Endothelial cell of umbilical vein (primary cell): ENCODE measurements around the gene L3MBTL3. TPM values are rescaled to one million over a fixed set of nuclear protein-coding genes. Genes with fewer than 3 reads are reported as not detected.

Source experiments
- BruUV-seq: library from RNA; stranded (reverse); fragments of 400-500 nt; replicated peaks from 2 replicates; lab custom pipeline; 2021; lab: Mats Ljungman, UMichigan
- CTCF ChIA-PET: fragments of 300-600, 350-600 bp; sonication (Branson Sonifier 250); formaldehyde crosslinking; loops from one replicate; lab custom pipeline; 2021; ENCODE audit warnings: antibody characterized with exemption, inconsistent platforms; lab: Charles Lee
- POLR2A ChIA-PET: fragments of 300-600, 350-600 bp; sonication (Branson Sonifier 250); formaldehyde crosslinking; loops from one replicate; lab custom pipeline; 2021; ENCODE audit warnings: antibody characterized with exemption, inconsistent platforms; lab: Charles Lee
- DNase-seq: peaks from one replicate; pipeline ENCODE4 v3.0.0-alpha.2; 2011; ENCODE audit warnings: low read depth, low spot score
- FAIRE-seq: peaks from 2 replicates; lab custom pipeline; 2011; peaks lifted over from hg19 to GRCh38; lab: Jason Lieb, UNC
- H2AFZ ChIP-seq: 2 replicates; pipeline ENCODE4 v1.6.0; 2012; ENCODE audit warnings: low read depth, low read length, control low read depth, inconsistent platforms
- H3K27ac ChIP-seq: 2 replicates; pipeline ENCODE4 v1.5.1; 2011; ENCODE audit warnings: low read depth, mild to moderate bottlenecking, control low read depth, low read length, moderate library complexity; ENCODE audit not compliant: insufficient read depth
- H3K27me3 ChIP-seq, 2 experiments: 2 replicates each; pipeline versions ENCODE4 v1.6.0 to v1.6.1; 2011; ENCODE audit warnings: low read length in 2 of 2, mixed read lengths in 1 of 2; ENCODE audit not compliant: control insufficient read depth in 2 of 2, insufficient read depth in 2 of 2
- H3K36me3 ChIP-seq, 2 experiments: 2 replicates in 1 of 2; 3 replicates in 1 of 2; pipeline ENCODE4 v1.5.1; 2011; ENCODE audit warnings: low read length in 2 of 2, mild to moderate bottlenecking in 1 of 2, moderate library complexity in 1 of 2; ENCODE audit not compliant: control insufficient read depth in 2 of 2, insufficient read depth in 2 of 2; ENCODE audit errors: extremely low read depth in 1 of 2
- H3K4me1 ChIP-seq: 3 replicates; pipeline ENCODE4 v1.5.1; 2011; ENCODE audit warnings: mild to moderate bottlenecking, low read length; ENCODE audit not compliant: control insufficient read depth, insufficient read depth; ENCODE audit errors: extremely low read depth
- H3K4me2 ChIP-seq: 2 replicates; pipeline ENCODE4 v1.6.1; 2011; ENCODE audit warnings: low read length, control low read depth, mixed read lengths; ENCODE audit not compliant: insufficient read depth
- H3K4me3 ChIP-seq, 3 experiments: fragments of 200-600 bp in 1 of 3; sonication (generic), shearing (Covaris generic) in 1 of 3; replicated peaks in 1 of 3; 2 replicates each; pipeline ENCODE4 v1.5.1; 2011 to 2016; ENCODE audit warnings: control low read depth in 3 of 3, low read length in 3 of 3, mild to moderate bottlenecking in 2 of 3, inconsistent platforms in 1 of 3, low read depth in 1 of 3, moderate library complexity in 1 of 3; ENCODE audit not compliant: insufficient read depth in 1 of 3
- H3K79me2 ChIP-seq: 2 replicates; pipeline ENCODE4 v1.6.0; 2012; ENCODE audit warnings: low read length, inconsistent platforms; ENCODE audit not compliant: control insufficient read depth, insufficient read depth
- H3K9ac ChIP-seq: replicated peaks from 2 replicates; pipeline ENCODE3; 2011; ENCODE audit warnings: low read length, control low read depth; ENCODE audit not compliant: insufficient read depth; ENCODE audit errors: extremely low read depth
- H3K9me1 ChIP-seq: replicated peaks from 3 replicates; pipeline ENCODE4 v1.6.0; 2011; ENCODE audit warnings: mild to moderate bottlenecking, low read length; ENCODE audit not compliant: control insufficient read depth, insufficient read depth; ENCODE audit errors: extremely low read depth
- H3K9me3 ChIP-seq: replicated peaks from 2 replicates; pipeline ENCODE4 v1.5.1; 2012; ENCODE audit warnings: low read length, inconsistent platforms; ENCODE audit not compliant: control insufficient read depth, insufficient read depth
- H4K20me1 ChIP-seq: replicated peaks from 2 replicates; pipeline ENCODE3; 2011; ENCODE audit warnings: mild to moderate bottlenecking, low read length; ENCODE audit not compliant: control insufficient read depth, insufficient read depth; ENCODE audit errors: extremely low read depth
- EZH2 ChIP-seq: IDR thresholded peaks from 2 replicates; pipeline ENCODE4 v1.6.1; 2012; ENCODE audit warnings: borderline replicate concordance, low read depth, mild to moderate bottlenecking, moderate library complexity, low read length, inconsistent platforms; ENCODE audit not compliant: severe bottlenecking
- FOS ChIP-seq: IDR thresholded peaks from 2 replicates; pipeline ENCODE4 v1.6.1; 2011; ENCODE audit warnings: mild to moderate bottlenecking, low read length, moderate library complexity, borderline replicate concordance; ENCODE audit not compliant: insufficient read depth
- GATA2 ChIP-seq: IDR thresholded peaks from 2 replicates; pipeline ENCODE4 v1.7.0; 2011; ENCODE audit warnings: low read depth, mild to moderate bottlenecking, moderate library complexity, mixed read lengths, low read length; ENCODE audit not compliant: insufficient read length, insufficient read depth
- JUN ChIP-seq: IDR thresholded peaks from 2 replicates; pipeline ENCODE4 v1.6.1; 2011; ENCODE audit warnings: borderline replicate concordance, low read depth; ENCODE audit not compliant: insufficient read length, insufficient read depth
- MYC ChIP-seq: IDR thresholded peaks from one replicate; pipeline ENCODE4 v1.6.1; 2011; ENCODE audit warnings: mild to moderate bottlenecking, low read depth, low read length
- POLR2A ChIP-seq: IDR thresholded peaks from 2 replicates; pipeline ENCODE4 v1.6.1; 2012; ENCODE audit warnings: low read depth, mild to moderate bottlenecking, control low read depth, low read length
- POLR2AphosphoS5 ChIP-seq: IDR thresholded peaks from 2 replicates; pipeline ENCODE4 v1.6.1; 2012; ENCODE audit warnings: low read depth, mild to moderate bottlenecking, control low read depth, low read length, moderate library complexity; ENCODE audit not compliant: insufficient read depth
- dilution Hi-C: fragments of 300-500 bp; cut with MboI; formaldehyde crosslinking; loops from one replicate; pipeline ENCODE4 v1.15.0; 2019; ENCODE audit warnings: low sequenced_read_pairs; ENCODE audit not compliant: extremely low pct_ligation_motif_present
- intact Hi-C: fragments of 100-400 bp; cut with micrococcal nuclease; formaldehyde crosslinking; loops from one replicate; pipeline ENCODE4 v1.10.0; 2022
- polyA plus RNA-seq, 4 experiments: library from polyadenylated mRNA; depleted of rRNA in 3 of 4; stranded (reverse) in 3 of 4; unstranded in 1 of 4; fragments of >200 nt; gene quantifications; 2 replicates each; pipeline versions ENCODE4 v1.2.1 to v1.2.3, GENCODE V29; 2011 to 2012; ENCODE audit warnings: missing spikeins in 1 of 4
- total RNA-seq: library from RNA; stranded (reverse); gene quantifications from 2 replicates; pipeline ENCODE4 v1.2.3, GENCODE V29; 2021
- TF ChIP-seq, protein P1 (sequence below): IDR thresholded peaks from 2 replicates; pipeline ENCODE4 v1.6.1; 2011; ENCODE audit not compliant: insufficient read depth, insufficient read length
- TF ChIP-seq, protein P2 (sequence below), 2 donors: IDR thresholded peaks; 1 replicate in 1 of 2; 2 replicates in 1 of 2; pipeline ENCODE4 v1.5.1; 2011; ENCODE audit warnings: low read length in 2 of 2, mild to moderate bottlenecking in 2 of 2, moderate library complexity in 2 of 2, control low read depth in 1 of 2, inconsistent platforms in 1 of 2, low read depth in 1 of 2; ENCODE audit not compliant: insufficient read depth in 1 of 2; ENCODE audit errors: extremely low read depth in 1 of 2

Gene L3MBTL3
- total and polyA plus RNA-seq, 2 donors (not counting 3 experiments of a cell fraction or from before 2014, with no cell fraction given): 26.5 to 86.1 TPM

DNA sequence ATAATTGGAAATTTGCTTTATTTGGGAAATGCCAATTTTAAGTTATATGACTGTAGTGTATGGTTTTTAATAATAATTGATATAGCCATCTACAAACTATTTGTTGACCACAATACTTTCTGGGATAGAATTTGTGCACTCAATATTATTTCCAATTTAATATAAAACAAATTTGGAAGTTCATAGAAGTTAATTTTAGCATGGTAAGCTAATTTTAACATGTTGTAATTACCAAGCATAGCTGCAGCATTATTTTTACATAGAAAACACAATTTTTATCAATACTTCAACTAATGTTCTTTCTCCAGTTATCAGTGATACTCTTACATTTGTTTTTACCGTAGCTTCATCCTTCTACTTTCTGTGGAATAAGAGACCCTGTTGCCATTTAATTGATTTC lies 100.8 kb downstream of the L3MBTL3 start:
- ChIA-PET POLR2A (interaction anchor here (1.2 kb wide), 1 partner anchor 11 kb away, joined by 3 read pairs; no protein-coding TSS in a partner anchor), CTCF (interaction anchor here (0.8 to 1.5 kb wide), 3 partner anchors 11 to 163 kb away, joined by 3 to 4 read pairs (median 3); no protein-coding TSS in a partner anchor)
- Histone ChIP-seq H3K9me3 (no peaks in the 10 kb centered on the region), H2AFZ (no peak overlapping the region), H3K4me3 (no peak overlapping the region), H3K9ac (no peak overlapping the region), H3K36me3 (peaks cover 2 to 8% of the 10 kb centered on the region in 2 experiments), H3K4me1 (no peaks in the 10 kb centered on the region), H3K79me2 (peaks cover 8% of the 10 kb centered on the region), H4K20me1 (peaks cover 2% of the 10 kb centered on the region), H3K4me2 (no peak overlapping the region), H3K9me1 (no peaks in the 10 kb centered on the region), H3K27ac (no peak overlapping the region), H3K27me3 (no peaks in the 10 kb centered on the region)
- BruUV-seq: no TSS peak
- DNase-seq (no peak), FAIRE-seq (no peak)
- dilution Hi-C loops: no loop called here
- intact Hi-C loops: no loop called here
- TF ChIP-seq, protein P1, sequence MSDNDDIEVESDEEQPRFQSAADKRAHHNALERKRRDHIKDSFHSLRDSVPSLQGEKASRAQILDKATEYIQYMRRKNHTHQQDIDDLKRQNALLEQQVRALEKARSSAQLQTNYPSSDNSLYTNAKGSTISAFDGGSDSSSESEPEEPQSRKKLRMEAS: no peak
- TF ChIP-seq MYC: no peak
- TF ChIP-seq FOS: no peak
- TF ChIP-seq POLR2A: no peak
- TF ChIP-seq GATA2: no peak
- TF ChIP-seq JUN: no peak

DNA sequence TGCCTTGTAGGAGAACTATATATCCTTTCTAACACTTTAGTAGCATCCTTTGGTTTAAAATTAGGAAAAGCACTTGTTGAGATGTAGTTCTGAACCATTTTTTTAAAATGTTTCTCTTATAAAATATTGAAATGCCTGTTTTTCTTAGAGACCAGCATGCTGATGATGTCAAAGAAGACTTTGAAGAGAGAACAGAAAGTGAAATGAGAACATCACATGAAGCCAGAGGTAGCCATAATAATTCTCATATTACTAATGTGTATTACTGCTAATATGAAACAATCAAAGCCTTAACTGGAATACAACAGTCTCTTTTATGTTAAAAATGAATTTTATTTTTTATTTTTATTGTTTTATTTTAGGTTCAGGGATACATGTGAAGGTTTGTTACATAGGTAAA lies 102.3 kb downstream of the L3MBTL3 start:
- H3K4me1 ChIP-seq: no peaks in the 10 kb centered on the region
- H3K4me2 ChIP-seq: no peak overlapping the region
- H3K4me3 ChIP-seq: no peak overlapping the region
- DNase-seq (no peak), FAIRE-seq (no peak)
- no peaks in the 10 kb centered on the region for H3K9me3 ChIP-seq
- H3K27me3 ChIP-seq: no peaks in the 10 kb centered on the region
- peaks cover 2% of the 10 kb centered on the region for H4K20me1 ChIP-seq
- TF ChIP-seq FOS (no peak), GATA2 (no peak), POLR2AphosphoS5 (no peak), JUN (no peak), EZH2 (no peak), MYC (no peak), POLR2A (no peak)
- TF ChIP-seq, protein P1: no peak
- TF ChIP-seq, protein P2, sequence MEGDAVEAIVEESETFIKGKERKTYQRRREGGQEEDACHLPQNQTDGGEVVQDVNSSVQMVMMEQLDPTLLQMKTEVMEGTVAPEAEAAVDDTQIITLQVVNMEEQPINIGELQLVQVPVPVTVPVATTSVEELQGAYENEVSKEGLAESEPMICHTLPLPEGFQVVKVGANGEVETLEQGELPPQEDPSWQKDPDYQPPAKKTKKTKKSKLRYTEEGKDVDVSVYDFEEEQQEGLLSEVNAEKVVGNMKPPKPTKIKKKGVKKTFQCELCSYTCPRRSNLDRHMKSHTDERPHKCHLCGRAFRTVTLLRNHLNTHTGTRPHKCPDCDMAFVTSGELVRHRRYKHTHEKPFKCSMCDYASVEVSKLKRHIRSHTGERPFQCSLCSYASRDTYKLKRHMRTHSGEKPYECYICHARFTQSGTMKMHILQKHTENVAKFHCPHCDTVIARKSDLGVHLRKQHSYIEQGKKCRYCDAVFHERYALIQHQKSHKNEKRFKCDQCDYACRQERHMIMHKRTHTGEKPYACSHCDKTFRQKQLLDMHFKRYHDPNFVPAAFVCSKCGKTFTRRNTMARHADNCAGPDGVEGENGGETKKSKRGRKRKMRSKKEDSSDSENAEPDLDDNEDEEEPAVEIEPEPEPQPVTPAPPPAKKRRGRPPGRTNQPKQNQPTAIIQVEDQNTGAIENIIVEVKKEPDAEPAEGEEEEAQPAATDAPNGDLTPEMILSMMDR (IDR thresholded peaks at IDR 0.05; ENCODE audit: extremely low read depth in 1 of 2, insufficient read depth in 1 of 2, low read depth in 1 of 2, low read length in 2 of 2): no peak
- dilution Hi-C loops: no loop called here
- H3K9ac ChIP-seq: no peak overlapping the region
- intact Hi-C loops: no loop called here
- no peak overlapping the region for H3K27ac ChIP-seq
- no TSS peak for BruUV-seq
- peaks cover 13% of the 10 kb centered on the region for H3K79me2 ChIP-seq
- no peak overlapping the region for H2AFZ ChIP-seq
- H3K9me1 ChIP-seq: no peaks in the 10 kb centered on the region
- peaks cover 2 to 8% of the 10 kb centered on the region in 2 experiments for H3K36me3 ChIP-seq
- ChIA-PET POLR2A (no interaction called here), CTCF (no interaction called here)
